Bladder microvascular endothelial cell (primary cell): Measurements from ENCODE around the gene HMCN1. TPM values are rescaled to one million over a fixed set of nuclear protein-coding genes. Genes with fewer than 3 reads are reported as not detected.

Experiments used
- total RNA-seq: library from RNA; depleted of rRNA; stranded (reverse); fragments of >200 nt; gene quantifications from 2 replicates; pipeline ENCODE4 v1.2.3, GENCODE V29; 2014

Gene HMCN1
- total RNA-seq, result 1.6 and 16.7 TPM in 2 replicates

GRCh38 chr1:185733818-185734735 lies at the start of gene HMCN1:
Gene HMCN1 (plus strand): TSS chr1:185734391. CDS start chr1:185734780, 389 bp downstream.

